ENCODE measurements around the gene NCOA4.

DNA sequence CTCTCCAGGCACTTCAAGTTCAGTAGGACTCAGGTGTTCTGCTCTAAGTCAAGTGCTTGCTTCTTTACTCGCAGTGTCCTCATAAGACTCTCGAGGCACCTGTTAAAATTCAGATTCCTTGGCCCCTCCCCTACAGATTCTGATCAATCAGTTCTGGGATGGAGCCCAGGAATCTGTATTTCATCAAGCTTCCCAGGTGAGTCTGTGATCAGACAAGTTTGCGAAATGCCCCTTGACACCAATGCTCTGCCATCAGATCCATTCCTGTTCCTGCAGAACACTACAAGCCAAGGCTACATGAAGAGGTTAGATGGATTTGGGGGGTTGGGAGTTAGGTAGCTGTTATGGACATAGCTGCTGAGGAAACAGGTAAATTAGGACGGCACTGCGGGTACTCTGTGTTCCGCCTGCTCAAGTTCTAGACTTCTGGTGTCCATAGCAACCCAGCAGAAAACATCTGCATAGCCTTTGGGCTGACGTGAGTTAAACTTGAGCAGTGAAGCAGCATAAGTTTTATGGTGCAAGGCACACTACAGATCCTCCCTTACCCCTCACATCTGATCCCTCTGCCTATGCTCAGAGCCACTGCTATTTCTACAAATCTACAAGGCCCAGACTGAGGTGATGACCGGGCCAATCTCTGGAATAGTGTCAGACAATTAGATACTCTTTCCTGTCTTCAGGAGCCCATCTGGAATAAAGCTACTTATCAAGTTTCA is 6.8 kb upstream of the NCOA4 start:
- TF ChIP-seq, protein P1, sequence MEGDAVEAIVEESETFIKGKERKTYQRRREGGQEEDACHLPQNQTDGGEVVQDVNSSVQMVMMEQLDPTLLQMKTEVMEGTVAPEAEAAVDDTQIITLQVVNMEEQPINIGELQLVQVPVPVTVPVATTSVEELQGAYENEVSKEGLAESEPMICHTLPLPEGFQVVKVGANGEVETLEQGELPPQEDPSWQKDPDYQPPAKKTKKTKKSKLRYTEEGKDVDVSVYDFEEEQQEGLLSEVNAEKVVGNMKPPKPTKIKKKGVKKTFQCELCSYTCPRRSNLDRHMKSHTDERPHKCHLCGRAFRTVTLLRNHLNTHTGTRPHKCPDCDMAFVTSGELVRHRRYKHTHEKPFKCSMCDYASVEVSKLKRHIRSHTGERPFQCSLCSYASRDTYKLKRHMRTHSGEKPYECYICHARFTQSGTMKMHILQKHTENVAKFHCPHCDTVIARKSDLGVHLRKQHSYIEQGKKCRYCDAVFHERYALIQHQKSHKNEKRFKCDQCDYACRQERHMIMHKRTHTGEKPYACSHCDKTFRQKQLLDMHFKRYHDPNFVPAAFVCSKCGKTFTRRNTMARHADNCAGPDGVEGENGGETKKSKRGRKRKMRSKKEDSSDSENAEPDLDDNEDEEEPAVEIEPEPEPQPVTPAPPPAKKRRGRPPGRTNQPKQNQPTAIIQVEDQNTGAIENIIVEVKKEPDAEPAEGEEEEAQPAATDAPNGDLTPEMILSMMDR (conservative IDR thresholded peaks at IDR 0.05; ENCODE audit: low read depth, low read length): no peak
- TF ChIP-seq EZH2 (IDR thresholded peaks at IDR 0.05; ENCODE audit: low read length, unreplicated experiment) (no peak), EZH2phosphoT487 (IDR thresholded peaks at IDR 0.05; ENCODE audit: borderline replicate concordance, low read length) (no peak)
